Stimulated activated CD8-positive, alpha-beta memory T cell treated with anti-CD3 and anti-CD28 coated beads, Interleukin-2, amount 100 ng/mL, for 1 hour (primary cell): ENCODE data around the gene SMIM44.
"Not testable (repeated sequence)": the region's sequence is repeated elsewhere in the genome, so short reads cannot be mapped to it uniquely, and the experiment has no call there.

ENCODE experiments used
- DNase-seq, 2 donors: peaks; one replicate each; pipeline ENCODE4 v3.0.0-alpha.2; 2020; ENCODE audit warnings: low read depth in 2 of 2

SMIM44 gene

GRCh38 chr19:3457528-3458228 is 25.6 kb downstream of the SMIM44 start:
- DNase-seq, result no peak

- DNase-seq, result no peak
Measured at GRCh38 chr19:3456925-3457527, 26.2 kb downstream of the SMIM44 start.

GRCh38 chr19:3455960-3456601 is 27.2 kb downstream of the SMIM44 start:
- no peak for DNase-seq

GRCh38 chr19:3455393-3455955 is 27.8 kb downstream of the SMIM44 start:
- DNase-seq, result no peak

GRCh38 chr19:3454656-3455392 is 28.4 kb downstream of the SMIM44 start:
- no peak for DNase-seq

GRCh38 chr19:3453840-3454239 is 29.4 kb downstream of the SMIM44 start:
- no peak for DNase-seq

GRCh38 chr19:3452942-3453214 is 30.4 kb downstream of the SMIM44 start:
- DNase-seq, result not testable (repeated sequence)

- DNase-seq, result no peak
Measured at GRCh38 chr19:3452171-3452941, 30.9 kb downstream of the SMIM44 start.

- DNase-seq, result no peak
Measured at GRCh38 chr19:3451451-3451866, 31.8 kb downstream of the SMIM44 start.

GRCh38 chr19:3450796-3451411 is 32.3 kb downstream of the SMIM44 start:
- no peak for DNase-seq

- DNase-seq, result no peak
Measured at GRCh38 chr19:3448616-3449334, 34.5 kb downstream of the SMIM44 start.

- not testable (repeated sequence) for DNase-seq
Measured at GRCh38 chr19:3446657-3447056, 36.6 kb downstream of the SMIM44 start.

GRCh38 chr19:3444695-3445234 is 38.5 kb downstream of the SMIM44 start:
- no peak for DNase-seq

- no peak for DNase-seq
Measured at GRCh38 chr19:3443840-3444694, 39.2 kb downstream of the SMIM44 start.

- DNase-seq, result no peak
Measured at GRCh38 chr19:3442487-3443071, 40.7 kb downstream of the SMIM44 start.

- DNase-seq, result no peak
Measured at GRCh38 chr19:3441986-3442329, 41.3 kb downstream of the SMIM44 start.

- no peak for DNase-seq
Measured at GRCh38 chr19:3441089-3441985, 41.9 kb downstream of the SMIM44 start.

GRCh38 chr19:3440082-3440481 is 43.2 kb downstream of the SMIM44 start:
- peak; percentile 29 to 31 for DNase-seq
